Hematopoietic multipotent progenitor cell (in vitro differentiated cells): Measurements from ENCODE around the gene ARHGAP25. TPM values are rescaled to one million over a fixed set of nuclear protein-coding genes. Genes with fewer than 3 reads are reported as not detected.

Source experiments
- DNase-seq, 3 donors: peaks; one replicate each; pipeline ENCODE4 v3.0.0-alpha.2; 2011 to 2015; ENCODE audit warnings: low read depth in 2 of 3, low spot score in 2 of 3
- total RNA-seq: library from RNA; depleted of rRNA; stranded (reverse); fragments of >200 nt; gene quantifications from one replicate; pipeline ENCODE4 v1.2.3, GENCODE V29; 2012

The ARHGAP25 gene
- total RNA-seq, 1 donor = 43.6 TPM

GRCh38 chr2:68741805-68742306 lies 7.2 kb downstream of the ARHGAP25 start:
- DNase-seq = no peak

- DNase-seq = peak in 1 of 3 donors; percentile 72
These were observed 8.2 kb downstream of the ARHGAP25 start for GRCh38 chr2:68742626-68743415.

GRCh38 chr2:68743531-68743930 lies 8.9 kb downstream of the ARHGAP25 start:
- DNase-seq = no peak

- DNase-seq = no peak
These were observed 9.8 kb downstream of the ARHGAP25 start for GRCh38 chr2:68744366-68744912.

- no peak for DNase-seq
These were observed 10.4 kb downstream of the ARHGAP25 start for GRCh38 chr2:68745006-68745405.

- no peak for DNase-seq
These were observed 11.8 kb downstream of the ARHGAP25 start for GRCh38 chr2:68746408-68746807.

- DNase-seq = no peak
These were observed 12.8 kb downstream of the ARHGAP25 start for GRCh38 chr2:68747413-68747812.

- no peak for DNase-seq
These were observed 13.3 kb downstream of the ARHGAP25 start for GRCh38 chr2:68747900-68748299.

- no peak for DNase-seq
These were observed 14.0 kb downstream of the ARHGAP25 start for GRCh38 chr2:68748568-68748967.

GRCh38 chr2:68749345-68749744 lies 14.7 kb downstream of the ARHGAP25 start:
- DNase-seq = no peak

GRCh38 chr2:68750592-68751396 lies 16.2 kb downstream of the ARHGAP25 start:
- no peak for DNase-seq

- peak; percentile 86 to 90 (median 89) for DNase-seq
These were observed 17.1 kb downstream of the ARHGAP25 start for GRCh38 chr2:68751397-68752339.

GRCh38 chr2:68753318-68753717 lies 18.7 kb downstream of the ARHGAP25 start:
- DNase-seq = no peak

- no peak for DNase-seq
These were observed 20.5 kb downstream of the ARHGAP25 start for GRCh38 chr2:68755071-68755470.

- no peak for DNase-seq
These were observed 21.6 kb downstream of the ARHGAP25 start for GRCh38 chr2:68756178-68756577.

GRCh38 chr2:68757081-68757480 lies 22.5 kb downstream of the ARHGAP25 start:
- no peak for DNase-seq

GRCh38 chr2:68762100-68762499 lies 27.5 kb downstream of the ARHGAP25 start:
- no peak for DNase-seq

- peak in 2 of 3 donors; percentile 83 to 86 for DNase-seq
These were observed 28.1 kb downstream of the ARHGAP25 start for GRCh38 chr2:68762665-68763064.

GRCh38 chr2:68764041-68764805 lies 29.6 kb downstream of the ARHGAP25 start:
- no peak for DNase-seq
